Lower leg skin (tissue), 3 donors: ENCODE data around the gene SMAP2.

Experiments
- CTCF ChIP-seq, 3 donors: fragments of 450-650 bp; IDR thresholded peaks; one replicate each; pipeline ENCODE4 v1.5.1; 2016; ENCODE audit warnings: antibody characterized with exemption in 3 of 3, mild to moderate bottlenecking in 3 of 3, moderate library complexity in 2 of 3
- POLR2A ChIP-seq, 2 donors: fragments of 450-650 bp; IDR thresholded peaks; one replicate each; pipeline ENCODE4 v1.6.1; 2016 to 2017; ENCODE audit warnings: antibody characterized with exemption in 2 of 2, mild to moderate bottlenecking in 1 of 2, moderate library complexity in 1 of 2

GRCh38 chr1:40395190-40396175 lies 22.0 kb downstream of the SMAP2 start:
- TF ChIP-seq CTCF (IDR thresholded peaks at IDR 0.05) (no peak), POLR2A (IDR thresholded peaks at IDR 0.05) (no peak)
